ENCODE data around the gene ADM5.
"Not testable (repeated sequence)": the region's sequence is repeated elsewhere in the genome, so short reads cannot be mapped to it uniquely, and the experiment has no call there.

ADM5 gene

GRCh38 chr19:49704888-49705642 is 15.7 kb downstream of the ADM5 start:
- DNase-seq: no peak

GRCh38 chr19:49705919-49706318 is 16.5 kb downstream of the ADM5 start:
- no peak for DNase-seq

GRCh38 chr19:49710372-49710951 is 21.1 kb downstream of the ADM5 start:
- no peak for DNase-seq

GRCh38 chr19:49712397-49712859 is 23.0 kb downstream of the ADM5 start:
- no peak for DNase-seq

GRCh38 chr19:49713236-49713845 is 23.9 kb downstream of the ADM5 start:
- no peak for DNase-seq

- no peak for DNase-seq
These were observed 26.8 kb downstream of the ADM5 start for GRCh38 chr19:49716154-49716553.

- no peak for DNase-seq
These were observed 29.1 kb downstream of the ADM5 start for GRCh38 chr19:49718511-49718910.

- no peak for DNase-seq
These were observed 29.6 kb downstream of the ADM5 start for GRCh38 chr19:49718991-49719390.

- not testable (repeated sequence) for DNase-seq
These were observed 30.0 kb downstream of the ADM5 start for GRCh38 chr19:49719420-49719819.

GRCh38 chr19:49727217-49728030 is 38.0 kb downstream of the ADM5 start:
- no peak for DNase-seq

GRCh38 chr19:49730166-49730565 is 40.8 kb downstream of the ADM5 start:
- DNase-seq: no peak

GRCh38 chr19:49738268-49738667 is 48.9 kb downstream of the ADM5 start:
- DNase-seq: no peak

- no peak for DNase-seq
These were observed 49.7 kb downstream of the ADM5 start for GRCh38 chr19:49739098-49739497.

GRCh38 chr19:49739933-49740332 is 50.5 kb downstream of the ADM5 start:
- no peak for DNase-seq
